SK-N-MC (cell line): ENCODE data around the gene DDX46.

Experiments
- DNase-seq: peaks from one replicate; pipeline ENCODE4 v3.0.0-alpha.2; 2011; ENCODE audit warnings: low read depth, low spot score
- H3K27ac ChIP-seq: fragments of 200-600 bp; sonication (generic); 2 replicates; pipeline ENCODE4 v1.5.1; 2016; ENCODE audit warnings: mixed run types
- H3K36me3 ChIP-seq: fragments of 200-600 bp; sonication (generic); 2 replicates; pipeline ENCODE4 v1.6.1; 2017; ENCODE audit warnings: antibody characterized with exemption, low read length, mixed read lengths; ENCODE audit not compliant: insufficient read depth
- H3K4me3 ChIP-seq: fragments of 200-600 bp; sonication (generic); 2 replicates; pipeline ENCODE4 v1.5.1; 2016
- H3K9ac ChIP-seq: fragments of 200-600 bp; sonication (generic); 2 replicates; pipeline ENCODE4 v1.8.0; 2017; ENCODE audit warnings: mixed run types, mixed read lengths; ENCODE audit not compliant: insufficient read length
- H3K9me3 ChIP-seq: fragments of 200-600 bp; sonication (generic); 2 replicates; pipeline ENCODE4 v1.6.1; 2017; ENCODE audit warnings: low read depth, mild to moderate bottlenecking, antibody characterized with exemption, low read length, moderate library complexity, mixed read lengths
- EZH2 ChIP-seq: fragments of 200-600 bp; sonication (generic); IDR thresholded peaks from one replicate; pipeline ENCODE4 v1.6.1; 2017; ENCODE audit warnings: antibody characterized with exemption
- FOXP2 ChIP-seq: optimal IDR thresholded peaks from 2 replicates; pipeline ENCODE3; 2011; ENCODE audit warnings: mild to moderate bottlenecking, moderate library complexity; ENCODE audit not compliant: insufficient read depth; ENCODE audit errors: extremely low read length, control extremely low read depth
- POLR2AphosphoS5 ChIP-seq: IDR thresholded peaks from 2 replicates; pipeline ENCODE4 v1.6.1; 2012; ENCODE audit warnings: mild to moderate bottlenecking, low read depth, low read length, borderline replicate concordance

Gene DDX46

GRCh38 chr5:134769206-134769605 is 10.6 kb downstream of the DDX46 start:
- TF ChIP-seq FOXP2 (no peak), POLR2AphosphoS5 (no peak), EZH2 (no peak)
- no peak for DNase-seq
- Histone ChIP-seq H3K36me3 (peaks cover 81% of the 10 kb centered on the region), H3K9ac (no peak overlapping the region), H3K9me3 (no peaks in the 10 kb centered on the region), H3K4me3 (no peak overlapping the region), H3K27ac (no peak overlapping the region)

- H3K9ac ChIP-seq = no peak overlapping the region
- DNase-seq = no peak
- no peak overlapping the region for H3K4me3 ChIP-seq
- H3K9me3 ChIP-seq = no peaks in the 10 kb centered on the region
- H3K27ac ChIP-seq = no peak overlapping the region
- H3K36me3 ChIP-seq = peaks cover 81% of the 10 kb centered on the region
- TF ChIP-seq EZH2 (no peak), POLR2AphosphoS5 (no peak), FOXP2 (no peak)
Observed at GRCh38 chr5:134772461-134773125, 14.0 kb downstream of the DDX46 start.

GRCh38 chr5:134777366-134777765 is 18.8 kb downstream of the DDX46 start:
- H3K27ac ChIP-seq = no peak overlapping the region
- H3K4me3 ChIP-seq = no peak overlapping the region
- no peaks in the 10 kb centered on the region for H3K9me3 ChIP-seq
- H3K36me3 ChIP-seq = peaks cover 76% of the 10 kb centered on the region
- DNase-seq = no peak
- H3K9ac ChIP-seq = no peak overlapping the region
- TF ChIP-seq POLR2AphosphoS5 (no peak), EZH2 (no peak), FOXP2 (no peak)

- H3K4me3 ChIP-seq = no peak overlapping the region
- no peaks in the 10 kb centered on the region for H3K9me3 ChIP-seq
- H3K9ac ChIP-seq = no peak overlapping the region
- no peak for DNase-seq
- TF ChIP-seq POLR2AphosphoS5 (no peak), EZH2 (no peak), FOXP2 (no peak)
- peaks cover 82% of the 10 kb centered on the region for H3K36me3 ChIP-seq
- no peak overlapping the region for H3K27ac ChIP-seq
Observed at GRCh38 chr5:134784241-134784920, 25.8 kb downstream of the DDX46 start.

- Histone ChIP-seq H3K4me3 (no peak overlapping the region), H3K36me3 (peaks cover 83% of the 10 kb centered on the region), H3K27ac (no peak overlapping the region), H3K9ac (no peak overlapping the region), H3K9me3 (no peaks in the 10 kb centered on the region)
- no peak for TF ChIP-seq EZH2
- no peak for TF ChIP-seq POLR2AphosphoS5
- TF ChIP-seq FOXP2 = no peak
- no peak for DNase-seq
Observed at GRCh38 chr5:134784946-134785620, 26.5 kb downstream of the DDX46 start.

GRCh38 chr5:134787692-134788091 is 29.1 kb downstream of the DDX46 start:
- no peak for DNase-seq
- H3K36me3 ChIP-seq = peaks cover 87% of the 10 kb centered on the region
- TF ChIP-seq POLR2AphosphoS5 (no peak), FOXP2 (no peak), EZH2 (no peak)

GRCh38 chr5:134791580-134791979 is 33.0 kb downstream of the DDX46 start:
- TF ChIP-seq FOXP2 (no peak), EZH2 (no peak), POLR2AphosphoS5 (no peak)
- no peak overlapping the region for H3K9ac ChIP-seq
- H3K27ac ChIP-seq = no peak overlapping the region
- no peak for DNase-seq
- H3K9me3 ChIP-seq = no peaks in the 10 kb centered on the region
- H3K36me3 ChIP-seq = peaks cover 90% of the 10 kb centered on the region
- H3K4me3 ChIP-seq = no peak overlapping the region

More at GRCh38 chr5:134787692-134788091, 29.1 kb downstream of the DDX46 start:
- Histone ChIP-seq H3K9me3 (no peaks in the 10 kb centered on the region), H3K27ac (no peak overlapping the region), H3K9ac (no peak overlapping the region), H3K4me3 (no peak overlapping the region)

- Histone ChIP-seq H3K9me3 (no peaks in the 10 kb centered on the region), H3K36me3 (peaks cover 86% of the 10 kb centered on the region), H3K27ac (no peak overlapping the region), H3K9ac (no peak overlapping the region), H3K4me3 (no peak overlapping the region)
- no peak for TF ChIP-seq FOXP2
- DNase-seq = no peak
Observed at GRCh38 chr5:134792286-134792685, 33.7 kb downstream of the DDX46 start.

GRCh38 chr5:134793111-134793510 is 34.5 kb downstream of the DDX46 start:
- Histone ChIP-seq H3K36me3 (peaks cover 86% of the 10 kb centered on the region), H3K4me3 (no peak overlapping the region), H3K27ac (no peak overlapping the region), H3K9ac (no peak overlapping the region), H3K9me3 (no peaks in the 10 kb centered on the region)
- TF ChIP-seq EZH2 (no peak), FOXP2 (no peak), POLR2AphosphoS5 (no peak)
- no peak for DNase-seq
